HEK293 (cell line): ENCODE data around the gene RSPH9.

Source experiments
- CTCF ChIA-PET: fragments of 350-600 bp; formaldehyde crosslinking; extraction: SDS; loops from one replicate; lab custom pipeline; 2021; ENCODE audit warnings: antibody characterized with exemption; lab: Yijun Ruan, JAX
- POLR2A ChIA-PET: fragments of 300-600 bp; formaldehyde crosslinking; extraction: SDS; loops from one replicate; lab custom pipeline; 2020; ENCODE audit warnings: antibody characterized with exemption, inconsistent platforms; lab: Yijun Ruan, JAX
- H3K27ac ChIP-seq: fragments of 200-500 bp; sonication (Bioruptor generic); 2 replicates; pipeline ENCODE4 v1.5.1; 2014; ENCODE audit warnings: low read depth, low read length, control low read depth, inconsistent platforms; ENCODE audit errors: extremely low read depth
- H3K36me3 ChIP-seq, 2 experiments: fragments of 200-500 bp in 1 of 2; sonication (Bioruptor generic) in 1 of 2; 1 replicate in 1 of 2; 2 replicates in 1 of 2; pipeline ENCODE4 v1.5.1; 2014 to 2017; ENCODE audit warnings: inconsistent platforms in 2 of 2, low read length in 2 of 2; ENCODE audit not compliant: control insufficient read depth in 2 of 2, insufficient read depth in 1 of 2
- H3K4me1 ChIP-seq: fragments of 200-500 bp; sonication (Bioruptor generic); 2 replicates; pipeline ENCODE4 v1.5.1; 2014; ENCODE audit warnings: mild to moderate bottlenecking, low read length, inconsistent platforms; ENCODE audit not compliant: control insufficient read depth, insufficient read depth
- H3K4me3 ChIP-seq: 2 replicates; pipeline ENCODE4 v1.5.1; 2011; ENCODE audit warnings: low read depth, mild to moderate bottlenecking, control low read depth, low read length, moderate library complexity
- H3K9me3 ChIP-seq: fragments of 200-500 bp; sonication (Bioruptor generic); 2 replicates; pipeline ENCODE4 v1.5.1; 2014; ENCODE audit warnings: low read depth, low read length, inconsistent platforms; ENCODE audit not compliant: control insufficient read depth, insufficient read depth
- FEZF1 ChIP-seq: fragments of 450-650 bp; formaldehyde crosslinking; IDR thresholded peaks from 2 replicates; pipeline ENCODE4 v1.5.1; 2016; ENCODE audit warnings: missing biosample characterization, missing genetic modification characterization
- GFI1B ChIP-seq: fragments of 450-650 bp; formaldehyde crosslinking; IDR thresholded peaks from 2 replicates; pipeline ENCODE4 v1.5.1; 2016; ENCODE audit warnings: missing biosample characterization, missing genetic modification characterization
- GLIS1 ChIP-seq: fragments of 450-650 bp; formaldehyde crosslinking; IDR thresholded peaks from 2 replicates; pipeline ENCODE4 v1.5.1; 2016; ENCODE audit warnings: missing biosample characterization, missing genetic modification characterization
- HOXA7 ChIP-seq: sonication (generic); formaldehyde crosslinking; IDR thresholded peaks from 2 replicates; pipeline ENCODE4 v1.8.1; 2022; ENCODE audit warnings: missing genetic modification reagents, borderline replicate concordance
- HOXC10 ChIP-seq: sonication (generic); formaldehyde crosslinking; IDR thresholded peaks from 2 replicates; pipeline ENCODE4 v1.8.1; 2023; ENCODE audit warnings: mild to moderate bottlenecking, missing genetic modification reagents
- SETDB1 ChIP-seq: IDR thresholded peaks from one replicate; pipeline ENCODE4 v1.6.1; 2017; ENCODE audit warnings: mild to moderate bottlenecking, low read length, moderate library complexity, mixed read lengths; ENCODE audit not compliant: insufficient read length
- ZBTB44 ChIP-seq: fragments of 450-650 bp; IDR thresholded peaks from 2 replicates; pipeline ENCODE4 v1.5.1; 2018; ENCODE audit warnings: missing biosample characterization, mild to moderate bottlenecking, missing genetic modification characterization
- ZBTB6 ChIP-seq: fragments of 450-650 bp; formaldehyde crosslinking; IDR thresholded peaks from 2 replicates; pipeline ENCODE4 v1.5.1; 2017; ENCODE audit warnings: missing biosample characterization, missing genetic modification characterization
- ZFP69B ChIP-seq: fragments of 450-650 bp; formaldehyde crosslinking; IDR thresholded peaks from 2 replicates; pipeline ENCODE4 v1.5.1; 2016; ENCODE audit warnings: missing biosample characterization, missing genetic modification characterization
- ZNF114 ChIP-seq: fragments of 450-650 bp; formaldehyde crosslinking; IDR thresholded peaks from 2 replicates; pipeline ENCODE4 v1.5.0; 2017; ENCODE audit warnings: missing biosample characterization, missing genetic modification characterization
- ZNF132 ChIP-seq: fragments of 450-650 bp; formaldehyde crosslinking; IDR thresholded peaks from 2 replicates; pipeline ENCODE4 v1.5.1; 2017; ENCODE audit warnings: missing biosample characterization, missing genetic modification characterization, borderline replicate concordance
- ZNF184 ChIP-seq: fragments of 450-650 bp; IDR thresholded peaks from 2 replicates; pipeline ENCODE4 v1.5.1; 2018; ENCODE audit warnings: missing biosample characterization, mild to moderate bottlenecking, missing genetic modification characterization
- ZNF26 ChIP-seq: fragments of 450-650 bp; formaldehyde crosslinking; IDR thresholded peaks from 2 replicates; pipeline ENCODE4 v1.5.1; 2016; ENCODE audit warnings: missing biosample characterization, missing genetic modification characterization
- ZNF341 ChIP-seq: fragments of 450-650 bp; formaldehyde crosslinking; IDR thresholded peaks from 2 replicates; pipeline ENCODE4; 2016; ENCODE audit warnings: low read depth, missing biosample characterization, missing genetic modification characterization
- ZNF416 ChIP-seq: fragments of 450-650 bp; formaldehyde crosslinking; IDR thresholded peaks from 2 replicates; pipeline ENCODE4 v1.5.1; 2016; ENCODE audit warnings: missing biosample characterization, missing genetic modification characterization
- ZNF449 ChIP-seq: fragments of 450-650 bp; formaldehyde crosslinking; IDR thresholded peaks from 2 replicates; pipeline ENCODE4 v1.5.1; 2017; ENCODE audit warnings: missing biosample characterization, mild to moderate bottlenecking, missing genetic modification characterization, moderate library complexity
- ZNF510 ChIP-seq: fragments of 450-650 bp; formaldehyde crosslinking; IDR thresholded peaks from 2 replicates; pipeline ENCODE4 v1.5.1; 2018; ENCODE audit warnings: mild to moderate bottlenecking, missing genetic modification characterization, missing biosample characterization; ENCODE audit not compliant: insufficient replicate concordance
- ZNF560 ChIP-seq: fragments of 450-650 bp; formaldehyde crosslinking; IDR thresholded peaks from 2 replicates; pipeline ENCODE4 v1.5.1; 2017; ENCODE audit warnings: missing biosample characterization, missing genetic modification characterization, borderline replicate concordance
- ZNF561 ChIP-seq: fragments of 450-650 bp; IDR thresholded peaks from 2 replicates; pipeline ENCODE4 v1.5.1; 2018; ENCODE audit warnings: missing biosample characterization, missing genetic modification characterization, borderline replicate concordance
- ZNF629 ChIP-seq: fragments of 450-650 bp; formaldehyde crosslinking; IDR thresholded peaks from 2 replicates; pipeline ENCODE4 v1.5.1; 2017; ENCODE audit warnings: missing biosample characterization, missing genetic modification characterization
- ZNF654 ChIP-seq: fragments of 450-650 bp; formaldehyde crosslinking; IDR thresholded peaks from 2 replicates; pipeline ENCODE4 v1.5.1; 2016; ENCODE audit warnings: low read depth, missing biosample characterization, missing genetic modification characterization
- ZNF747 ChIP-seq: fragments of 450-650 bp; formaldehyde crosslinking; IDR thresholded peaks from 2 replicates; pipeline ENCODE4 v1.5.1; 2016; ENCODE audit warnings: missing biosample characterization, missing genetic modification characterization
- ZNF777 ChIP-seq: fragments of 450-650 bp; formaldehyde crosslinking; IDR thresholded peaks from 2 replicates; pipeline ENCODE4 v1.5.1; 2017; ENCODE audit warnings: missing biosample characterization, missing genetic modification characterization, borderline replicate concordance
- ZSCAN30 ChIP-seq: fragments of 450-650 bp; IDR thresholded peaks from 2 replicates; pipeline ENCODE4 v1.5.1; 2018; ENCODE audit warnings: missing biosample characterization, mild to moderate bottlenecking, missing genetic modification characterization, moderate library complexity
- TF ChIP-seq, protein P1 (sequence below): fragments of 450-650 bp; formaldehyde crosslinking; IDR thresholded peaks from 2 replicates; pipeline ENCODE4 v1.5.1; 2016; ENCODE audit warnings: missing biosample characterization, missing genetic modification characterization
- TF ChIP-seq, protein P2 (sequence below): fragments of 450-650 bp; IDR thresholded peaks from 2 replicates; pipeline ENCODE4 v1.5.1; 2018; ENCODE audit warnings: missing biosample characterization, missing genetic modification characterization
- TF ChIP-seq, protein P3 (sequence below): fragments of 450-650 bp; formaldehyde crosslinking; IDR thresholded peaks from 2 replicates; pipeline ENCODE4 v1.5.1; 2016; ENCODE audit warnings: missing biosample characterization, missing genetic modification characterization

The RSPH9 gene

DNA sequence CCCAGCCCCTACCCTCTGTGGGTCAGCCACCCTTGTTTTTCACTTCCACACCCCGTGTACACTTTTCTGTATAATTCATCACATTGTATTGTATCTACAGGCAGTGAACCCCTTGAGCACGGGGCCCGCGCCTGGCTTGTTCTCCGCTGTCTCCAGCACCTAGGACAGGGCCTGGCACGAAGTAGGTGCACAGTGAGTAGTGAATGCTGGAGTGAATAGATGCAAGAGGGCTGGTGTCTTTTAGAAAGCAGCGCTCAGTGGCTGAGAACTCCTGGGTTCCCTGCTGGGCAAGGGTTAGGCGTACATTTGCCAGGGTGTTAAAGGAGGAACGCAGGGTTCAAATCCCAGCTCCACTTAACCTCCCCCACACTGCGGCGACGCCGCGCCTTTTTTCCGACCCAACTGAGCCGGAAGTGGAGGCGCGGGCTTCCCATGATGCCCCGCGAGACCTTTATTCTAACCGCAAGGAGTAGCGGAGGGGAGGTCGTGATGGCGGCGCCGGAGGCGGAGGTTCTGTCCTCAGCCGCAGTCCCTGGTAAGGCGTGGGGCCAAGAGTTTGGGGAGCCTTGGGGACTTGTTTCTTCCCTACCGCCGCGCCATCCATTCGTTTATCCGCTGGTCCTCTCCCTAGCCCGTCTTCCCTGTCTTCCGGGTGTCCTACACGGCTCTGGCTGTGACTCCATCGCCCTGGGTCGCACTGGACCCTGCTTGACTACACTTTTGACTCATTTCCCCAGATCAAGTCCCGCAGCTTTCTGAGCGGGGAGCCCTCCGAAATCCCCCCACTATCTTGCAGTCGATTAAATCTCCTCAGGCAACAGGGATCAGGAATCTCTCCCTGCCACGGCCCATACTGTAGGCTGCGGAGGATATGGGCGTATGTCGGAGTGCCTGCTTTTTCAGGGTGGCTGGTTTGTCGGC is 9.2 kb upstream of the RSPH9 start, which contains the start of gene MAD2L1BP (continued):
- TF ChIP-seq ZNF629 (tag by site-specific recombination) (peak; percentile 72), ZNF561 (tag by site-specific recombination) (peak; percentile 73; the same call in 1 of the 2 replicates), HOXA7 (no peak), ZNF184 (tag by site-specific recombination) (no peak), ZNF114 (tag by site-specific recombination) (no peak), ZNF747 (no peak), ZNF341 (tag by site-specific recombination) (peak; percentile 28; the same call in 1 of the 2 replicates), ZNF777 (tag by site-specific recombination) (no peak), ZNF510 (tag by site-specific recombination) (no peak), ZBTB6 (peak; percentile 89), ZSCAN30 (no peak; the same call in 1 of the 2 replicates), ZNF416 (tag by site-specific recombination) (no peak), ZNF560 (tag by site-specific recombination) (no peak), ZNF26 (tag by site-specific recombination) (no peak), GLIS1 (tag by site-specific recombination) (peak; percentile 58; the same call in 1 of the 2 replicates), ZFP69B (tag by site-specific recombination) (peak; percentile 63), HOXC10 (CRISPR knock-in tag) (0 out of 2 replicates have a peak, but pooled peaks have one; percentile 63), FEZF1 (tag by site-specific recombination) (0 out of 2 replicates have a peak, but pooled peaks have one; percentile 21), ZBTB44 (0 out of 2 replicates have a peak, but pooled peaks have one; percentile 8), ZNF654 (tag by site-specific recombination) (no peak), ZNF132 (tag by site-specific recombination) (no peak), GFI1B (peak; percentile 54; the same call in 1 of the 2 replicates), SETDB1 (no peak)

GRCh38 chr6:43636308-43636659 is 8.6 kb upstream of the RSPH9 start:
- H3K36me3 ChIP-seq = peaks cover 40 to 45% of the 10 kb centered on the region in 2 experiments
- CTCF ChIA-PET = interaction anchor here (0.6 to 2.0 kb wide), 8 partner anchors 9 to 438 kb away, joined by 3 to 8 read pairs (median 4); partner anchors contain the start of gene RSPH9
- H3K27ac ChIP-seq = peak overlapping the region; percentile 71; the same call in 1 of the 2 replicates
- TF ChIP-seq, protein P1, sequence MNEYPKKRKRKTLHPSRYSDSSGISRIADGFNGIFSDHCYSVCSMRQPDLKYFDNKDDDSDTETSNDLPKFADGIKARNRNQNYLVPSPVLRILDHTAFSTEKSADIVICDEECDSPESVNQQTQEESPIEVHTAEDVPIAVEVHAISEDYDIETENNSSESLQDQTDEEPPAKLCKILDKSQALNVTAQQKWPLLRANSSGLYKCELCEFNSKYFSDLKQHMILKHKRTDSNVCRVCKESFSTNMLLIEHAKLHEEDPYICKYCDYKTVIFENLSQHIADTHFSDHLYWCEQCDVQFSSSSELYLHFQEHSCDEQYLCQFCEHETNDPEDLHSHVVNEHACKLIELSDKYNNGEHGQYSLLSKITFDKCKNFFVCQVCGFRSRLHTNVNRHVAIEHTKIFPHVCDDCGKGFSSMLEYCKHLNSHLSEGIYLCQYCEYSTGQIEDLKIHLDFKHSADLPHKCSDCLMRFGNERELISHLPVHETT = no peak
- TF ChIP-seq, protein P2, sequence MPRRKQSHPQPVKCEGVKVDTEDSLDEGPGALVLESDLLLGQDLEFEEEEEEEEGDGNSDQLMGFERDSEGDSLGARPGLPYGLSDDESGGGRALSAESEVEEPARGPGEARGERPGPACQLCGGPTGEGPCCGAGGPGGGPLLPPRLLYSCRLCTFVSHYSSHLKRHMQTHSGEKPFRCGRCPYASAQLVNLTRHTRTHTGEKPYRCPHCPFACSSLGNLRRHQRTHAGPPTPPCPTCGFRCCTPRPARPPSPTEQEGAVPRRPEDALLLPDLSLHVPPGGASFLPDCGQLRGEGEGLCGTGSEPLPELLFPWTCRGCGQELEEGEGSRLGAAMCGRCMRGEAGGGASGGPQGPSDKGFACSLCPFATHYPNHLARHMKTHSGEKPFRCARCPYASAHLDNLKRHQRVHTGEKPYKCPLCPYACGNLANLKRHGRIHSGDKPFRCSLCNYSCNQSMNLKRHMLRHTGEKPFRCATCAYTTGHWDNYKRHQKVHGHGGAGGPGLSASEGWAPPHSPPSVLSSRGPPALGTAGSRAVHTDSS (tag by site-specific recombination) = no peak
- TF ChIP-seq ZNF449 (tag by site-specific recombination) = no peak
- TF ChIP-seq, protein P3, sequence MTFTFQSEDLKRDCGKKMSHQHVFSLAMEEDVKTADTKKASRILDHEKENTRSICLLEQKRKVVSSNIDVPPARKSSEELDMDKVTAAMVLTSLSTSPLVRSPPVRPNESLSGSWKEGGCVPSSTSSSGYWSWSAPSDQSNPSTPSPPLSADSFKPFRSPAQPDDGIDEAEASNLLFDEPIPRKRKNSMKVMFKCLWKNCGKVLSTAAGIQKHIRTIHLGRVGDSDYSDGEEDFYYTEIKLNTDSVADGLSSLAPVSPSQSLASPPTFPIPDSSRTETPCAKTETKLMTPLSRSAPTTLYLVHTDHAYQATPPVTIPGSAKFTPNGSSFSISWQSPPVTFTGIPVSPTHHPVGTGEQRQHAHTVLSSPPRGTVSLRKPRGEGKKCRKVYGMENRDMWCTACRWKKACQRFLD (tag by site-specific recombination) = no peak

More at GRCh38 chr6:43636308-43636659, 8.6 kb upstream of the RSPH9 start:
- Histone ChIP-seq H3K4me3 (peak overlapping the region; percentile 91), H3K9me3 (no peaks in the 10 kb centered on the region), H3K4me1 (peaks cover 2% of the 10 kb centered on the region; the same call in 1 of the 2 replicates)
- POLR2A ChIA-PET = interaction anchor here (0.6 to 2.8 kb wide), 9 partner anchors 9 to 134 kb away, joined by 3 to 33 read pairs (median 4); partner anchors contain the start of genes RSPH9 and VEGFA
